Activated CD4-positive, alpha-beta T cell treated with anti-CD3 and anti-CD28 coated beads for 36 hours (primary cell): ENCODE data around the gene C1QTNF7. TPM values are rescaled to one million over a fixed set of nuclear protein-coding genes. Genes with fewer than 3 reads are reported as not detected.

Experiments used
- ATAC-seq: fragments of 200-7000 bp; cut with Tn5 transposase; one replicate; pipeline ENCODE4 v1.10.0; 2021; ENCODE audit warnings: mild to moderate bottlenecking, moderate library complexity
- CTCF ChIA-PET: fragments of 350-600 bp; sonication (Branson Sonifier 250); formaldehyde crosslinking; loops from one replicate; lab custom pipeline; 2021; ENCODE audit warnings: antibody characterized with exemption; lab: Charles Lee
- POLR2A ChIA-PET: fragments of 350-600 bp; sonication (Branson Sonifier 250); formaldehyde crosslinking; loops from one replicate; lab custom pipeline; 2021; ENCODE audit warnings: antibody characterized with exemption, inconsistent platforms; lab: Charles Lee
- DNase-seq: peaks from one replicate; pipeline ENCODE4 v3.0.0-alpha.2; 2020
- H3K27ac Mint-ChIP-seq: one replicate; pipeline ENCODE4 v1.8.0; 2021; ENCODE audit warnings: mixed read lengths
- H3K27me3 Mint-ChIP-seq: one replicate; pipeline ENCODE4 v1.8.0; 2021; ENCODE audit warnings: mixed read lengths
- H3K36me3 Mint-ChIP-seq: one replicate; pipeline ENCODE4 v1.8.0; 2021; ENCODE audit warnings: low read depth, mixed read lengths
- H3K4me1 Mint-ChIP-seq: one replicate; pipeline ENCODE4 v1.8.0; 2021; ENCODE audit warnings: mixed read lengths
- H3K4me3 Mint-ChIP-seq: one replicate; pipeline ENCODE4 v1.8.0; 2021; ENCODE audit warnings: mild to moderate bottlenecking, moderate library complexity, mixed read lengths
- H3K9me3 Mint-ChIP-seq: one replicate; pipeline ENCODE4 v1.8.0; 2021; ENCODE audit warnings: low read depth, mixed read lengths
- intact Hi-C, 2 experiments: fragments of 100-400 bp; cut with DNase I in 1 of 2; cut with micrococcal nuclease in 1 of 2; formaldehyde crosslinking; loops; one replicate each; pipeline versions ENCODE4 v1.14.2 to v1.15.1; 2022 to 2024; cut with DNase I, micrococcal nuclease
- total RNA-seq, 2 experiments: library from RNA; stranded (reverse); gene quantifications; one replicate each; pipeline ENCODE4 v1.2.3, GENCODE V29; 2021

Gene C1QTNF7
- total RNA-seq, 2 experiments from 2014 or later, result not detected

GRCh38 chr4:15434676-15435075, 6.8 kb downstream of the C1QTNF7 start:
- H3K27ac Mint-ChIP-seq, result no peak overlapping the region
- DNase-seq (no peak), ATAC-seq (no peak)
- POLR2A ChIA-PET, result no interaction called here
- H3K9me3 Mint-ChIP-seq, result no peaks in the 10 kb centered on the region
- H3K4me1 Mint-ChIP-seq, result peaks cover 2% of the 10 kb centered on the region
- no peaks in the 10 kb centered on the region for H3K27me3 Mint-ChIP-seq
- no peak overlapping the region for H3K4me3 Mint-ChIP-seq
- intact Hi-C loops, result no loop called here
- H3K36me3 Mint-ChIP-seq, result no peaks in the 10 kb centered on the region
- CTCF ChIA-PET, result no interaction called here

DNA sequence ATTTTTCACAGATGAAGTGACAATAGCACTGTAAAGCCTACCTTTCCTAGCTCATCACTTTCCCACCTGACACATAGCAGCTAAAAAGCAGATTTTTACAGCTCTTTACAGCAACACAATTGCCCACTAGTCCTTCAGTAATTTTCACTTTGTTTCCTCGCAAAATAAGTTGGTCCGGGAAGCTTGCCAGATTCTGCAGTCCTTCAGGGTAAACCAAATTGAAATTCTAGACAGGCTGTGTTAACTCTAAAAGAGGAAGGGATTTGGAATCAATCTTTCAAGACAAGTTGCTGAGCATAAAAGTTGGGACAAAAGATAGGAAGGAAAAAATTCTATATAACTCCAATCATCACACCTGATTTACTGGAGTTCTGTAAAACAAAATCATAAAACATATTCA, 8.7 kb downstream of the C1QTNF7 start:
- H3K4me3 Mint-ChIP-seq, result no peak overlapping the region
- POLR2A ChIA-PET, result no interaction called here

GRCh38 chr4:15438939-15439524, 11.2 kb downstream of the C1QTNF7 start:
- Mint-ChIP-seq H3K27ac (no peak overlapping the region), H3K4me1 (peaks cover 2% of the 10 kb centered on the region), H3K4me3 (no peak overlapping the region), H3K27me3 (no peaks in the 10 kb centered on the region), H3K36me3 (no peaks in the 10 kb centered on the region), H3K9me3 (no peaks in the 10 kb centered on the region)
- no peak for DNase-seq
- intact Hi-C loops, result no loop called here
- ChIA-PET CTCF (no interaction called here), POLR2A (no interaction called here)
- peak; percentile 75 for ATAC-seq

More for the DNA sequence above, 8.7 kb downstream of the C1QTNF7 start:
- Mint-ChIP-seq H3K4me1 (peaks cover 2% of the 10 kb centered on the region), H3K9me3 (no peaks in the 10 kb centered on the region), H3K36me3 (no peaks in the 10 kb centered on the region), H3K27me3 (no peaks in the 10 kb centered on the region), H3K27ac (no peak overlapping the region)
- DNase-seq, result no peak
- intact Hi-C loops, result no loop called here
- CTCF ChIA-PET, result interaction anchor here (0.7 to 1.3 kb wide), 4 partner anchors 13 to 369 kb away, joined by 3 read pairs; no protein-coding TSS in a partner anchor
- no peak for ATAC-seq

GRCh38 chr4:15443371-15444160, 15.7 kb downstream of the C1QTNF7 start:
- H3K27me3 Mint-ChIP-seq, result no peaks in the 10 kb centered on the region
- CTCF ChIA-PET, result interaction anchor here (1.0 to 6.6 kb wide), 2 partner anchors 14 to 205 kb away, joined by 3 to 32 read pairs; no protein-coding TSS in a partner anchor

DNA sequence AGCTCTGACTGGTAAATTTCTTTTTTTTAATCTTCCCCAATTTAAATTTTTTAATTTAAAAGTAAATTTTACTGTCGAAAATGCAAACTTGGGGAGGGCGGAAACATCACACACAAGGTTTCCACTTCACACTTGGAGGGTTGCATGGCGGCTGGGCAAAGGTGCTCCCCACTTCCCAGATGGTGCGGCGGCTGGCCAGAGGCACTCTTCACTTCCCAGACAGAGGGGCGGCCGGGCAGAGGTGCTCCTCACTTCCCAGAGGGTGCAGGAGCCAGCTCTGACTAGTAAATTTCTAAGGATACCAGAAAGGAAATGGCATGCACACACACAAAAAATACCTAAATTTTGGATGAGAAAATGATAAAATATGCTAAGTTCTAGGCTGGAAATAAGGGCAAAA, 16.4 kb downstream of the C1QTNF7 start:
- peaks cover 3% of the 10 kb centered on the region for H3K9me3 Mint-ChIP-seq
- H3K4me3 Mint-ChIP-seq, result no peak overlapping the region
- no peaks in the 10 kb centered on the region for H3K27me3 Mint-ChIP-seq
- intact Hi-C loops, result no loop called here
- ATAC-seq (no peak), DNase-seq (no peak)
- H3K36me3 Mint-ChIP-seq, result no peaks in the 10 kb centered on the region
- peaks cover 11% of the 10 kb centered on the region for H3K4me1 Mint-ChIP-seq
- no peak overlapping the region for H3K27ac Mint-ChIP-seq
- ChIA-PET CTCF (interaction anchor here (1.0 to 6.6 kb wide), 2 partner anchors 13 to 206 kb away, joined by 3 to 32 read pairs; no protein-coding TSS in a partner anchor), POLR2A (no interaction called here)

More at GRCh38 chr4:15443371-15444160, 15.7 kb downstream of the C1QTNF7 start:
- DNase-seq (no peak), ATAC-seq (no peak)
- Mint-ChIP-seq H3K36me3 (no peaks in the 10 kb centered on the region), H3K9me3 (peaks cover 3% of the 10 kb centered on the region), H3K27ac (no peak overlapping the region), H3K4me3 (no peak overlapping the region), H3K4me1 (peaks cover 13% of the 10 kb centered on the region)
- intact Hi-C loops, result no loop called here
- POLR2A ChIA-PET, result no interaction called here

GRCh38 chr4:15444879-15445547, 17.2 kb downstream of the C1QTNF7 start:
- Mint-ChIP-seq H3K4me3 (no peak overlapping the region), H3K27ac (no peak overlapping the region), H3K9me3 (peaks cover 3% of the 10 kb centered on the region), H3K36me3 (no peaks in the 10 kb centered on the region), H3K27me3 (no peaks in the 10 kb centered on the region), H3K4me1 (peaks cover 11% of the 10 kb centered on the region)
- DNase-seq (no peak), ATAC-seq (no peak)
- ChIA-PET POLR2A (no interaction called here), CTCF (interaction anchor here (0.8 to 6.6 kb wide), 4 partner anchors 13 to 337 kb away, joined by 3 to 32 read pairs (median 4); no protein-coding TSS in a partner anchor)
- intact Hi-C loops, result no loop called here

GRCh38 chr4:15451181-15451865, 23.5 kb downstream of the C1QTNF7 start:
- ChIA-PET POLR2A (interaction anchor here (0.6 kb wide), 1 partner anchor 175 kb away, joined by 3 read pairs; no protein-coding TSS in a partner anchor), CTCF (interaction anchor here (0.5 to 2.1 kb wide), 3 partner anchors 26 to 174 kb away, joined by 3 to 5 read pairs (median 3); no protein-coding TSS in a partner anchor)
- H3K36me3 Mint-ChIP-seq, result no peaks in the 10 kb centered on the region
- H3K9me3 Mint-ChIP-seq, result peaks cover 3% of the 10 kb centered on the region
- ATAC-seq (no peak), DNase-seq (no peak)
- H3K4me1 Mint-ChIP-seq, result no peaks in the 10 kb centered on the region
- no peaks in the 10 kb centered on the region for H3K27me3 Mint-ChIP-seq
- intact Hi-C loops, result loop anchor here in 1 of 2 experiments (10.0 kb wide), 1 partner anchor 527 kb away; no protein-coding TSS in a partner anchor
- no peak overlapping the region for H3K27ac Mint-ChIP-seq
- no peak overlapping the region for H3K4me3 Mint-ChIP-seq

DNA sequence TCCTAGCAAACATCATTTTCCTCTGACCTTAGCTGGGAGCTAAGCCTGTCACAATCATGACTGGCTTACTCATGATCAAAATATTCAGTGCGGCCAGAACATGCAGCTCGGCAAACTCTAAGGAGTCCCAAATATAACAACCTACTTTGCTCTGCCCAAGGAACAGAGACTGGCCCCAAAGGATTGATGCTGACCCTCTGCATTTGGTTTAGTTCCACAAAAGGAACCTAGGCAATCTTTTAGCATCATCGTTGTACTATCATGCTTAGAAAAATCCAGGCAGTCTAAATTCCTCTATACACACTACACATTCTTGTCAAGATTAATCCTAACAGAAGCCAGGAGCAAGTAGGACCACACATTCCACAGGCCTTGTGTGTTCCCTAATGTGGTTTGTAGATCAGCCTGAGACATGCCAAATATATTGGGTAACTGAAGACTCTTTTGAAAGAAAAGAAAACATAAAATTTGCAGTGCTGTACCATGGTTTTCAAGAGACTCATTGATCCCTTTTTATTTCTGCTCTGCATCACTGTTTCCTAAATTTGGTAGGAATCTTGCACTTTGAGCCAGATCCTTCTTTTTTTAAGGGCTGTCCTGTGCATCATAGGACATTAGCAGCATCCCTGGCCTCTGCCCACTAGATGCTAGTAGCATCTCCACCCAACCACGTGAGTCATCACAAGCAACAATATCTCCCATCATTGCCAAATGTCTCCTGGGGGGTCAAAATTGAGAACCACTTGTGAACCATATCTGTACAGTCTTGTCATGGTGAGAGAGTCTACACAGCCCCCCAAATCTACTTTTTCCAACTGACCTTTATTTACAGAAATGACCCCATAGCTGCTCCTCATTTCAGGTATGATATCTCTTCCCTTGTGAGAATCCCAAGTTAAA, 24.3 kb downstream of the C1QTNF7 start:
- Mint-ChIP-seq H3K27ac (no peak overlapping the region), H3K4me3 (no peak overlapping the region), H3K36me3 (no peaks in the 10 kb centered on the region), H3K9me3 (no peaks in the 10 kb centered on the region), H3K4me1 (no peaks in the 10 kb centered on the region), H3K27me3 (no peaks in the 10 kb centered on the region)
- intact Hi-C loops, result loop anchor here in 1 of 2 experiments (10.0 kb wide), 1 partner anchor 527 kb away; no protein-coding TSS in a partner anchor
- no peak for DNase-seq
- ATAC-seq, result no peak
- CTCF ChIA-PET, result interaction anchor here (2.1 kb wide), 1 partner anchor 56 kb away, joined by 5 read pairs; no protein-coding TSS in a partner anchor
- POLR2A ChIA-PET, result no interaction called here

GRCh38 chr4:15455290-15455689, 27.5 kb downstream of the C1QTNF7 start:
- Mint-ChIP-seq H3K27ac (peak overlapping the region; percentile 38), H3K9me3 (no peaks in the 10 kb centered on the region), H3K4me1 (peaks cover 3% of the 10 kb centered on the region), H3K4me3 (no peak overlapping the region), H3K27me3 (no peaks in the 10 kb centered on the region), H3K36me3 (no peaks in the 10 kb centered on the region)
- ChIA-PET POLR2A (no interaction called here), CTCF (interaction anchor here (0.8 to 5.8 kb wide), 6 partner anchors 8 to 444 kb away, joined by 3 to 32 read pairs (median 4); no protein-coding TSS in a partner anchor)
- intact Hi-C loops, result loop anchor here (5.0 to 10.0 kb wide), 2 partner anchors 58 to 530 kb away; no protein-coding TSS in a partner anchor
- ATAC-seq (no peak), DNase-seq (no peak)
